ENCODE results near the gene CSTPP1.

GRCh38 chr11:47172740-47173336 is 236.3 kb downstream of the CSTPP1 start:
- no peak for TF ChIP-seq CTCF (IDR thresholded peaks at IDR 0.05)
- TF ChIP-seq EZH2 (IDR thresholded peaks at IDR 0.05), result no peak
- no peak for TF ChIP-seq EZH2phosphoT487 (IDR thresholded peaks at IDR 0.05)
